ENCODE results near the gene OR9I1.

DNA sequence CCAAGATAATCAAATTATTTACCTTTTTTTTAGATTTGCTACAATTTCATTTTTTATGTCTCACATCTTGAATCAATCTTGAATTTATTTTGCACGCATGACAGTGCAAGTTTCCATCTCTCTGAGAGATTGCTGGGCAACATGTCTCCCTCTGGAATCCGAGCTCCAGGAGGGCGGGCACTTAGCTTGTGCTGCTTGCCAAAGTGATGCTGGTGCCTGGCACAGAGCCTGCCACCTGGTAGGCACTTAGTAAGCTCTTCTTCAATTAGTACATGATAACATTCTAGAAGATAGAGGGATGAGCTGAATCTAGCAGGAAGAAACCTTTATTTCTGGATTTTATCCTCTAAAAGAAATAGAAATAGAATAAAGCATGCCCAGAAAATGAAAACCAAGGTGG is 27.5 kb upstream of the OR9I1 start:
- TF ChIP-seq POLR2A (IDR thresholded peaks at IDR 0.05; ENCODE audit: low read length): no peak
- no peak for TF ChIP-seq RAD21 (conservative IDR thresholded peaks at IDR 0.05 in 1 of 2, IDR thresholded peaks at IDR 0.05 in 1 of 2)
